ENCODE measurements around the gene PLA2G2F. TPM values are rescaled to one million over a fixed set of nuclear protein-coding genes. Genes with fewer than 3 reads are reported as not detected.
A peak's percentile ranks its signal among the peaks of the same experiment; 100 is the strongest.

PLA2G2F gene
- total RNA-seq, 1 donor from 2014 or later = not detected

- no peak for DNase-seq
These were observed 52.2 kb downstream of the PLA2G2F start for GRCh38 chr1:20191266-20191825.

GRCh38 chr1:20192364-20192763, 53.2 kb downstream of the PLA2G2F start:
- DNase-seq = no peak

- DNase-seq = no peak
These were observed 53.8 kb downstream of the PLA2G2F start for GRCh38 chr1:20192871-20193411.

GRCh38 chr1:20194224-20194623, 55.1 kb downstream of the PLA2G2F start:
- no peak for DNase-seq

- DNase-seq = peak; percentile 41
These were observed 55.8 kb downstream of the PLA2G2F start for GRCh38 chr1:20194757-20195461.

- no peak for DNase-seq
These were observed 56.3 kb downstream of the PLA2G2F start for GRCh38 chr1:20195462-20195780.

GRCh38 chr1:20197329-20197791, 58.2 kb downstream of the PLA2G2F start:
- DNase-seq = no peak

GRCh38 chr1:20198296-20198695, 59.2 kb downstream of the PLA2G2F start:
- no peak for DNase-seq

- DNase-seq = no peak
These were observed 59.8 kb downstream of the PLA2G2F start for GRCh38 chr1:20198918-20199317.

- no peak for DNase-seq
These were observed 60.3 kb downstream of the PLA2G2F start for GRCh38 chr1:20199403-20199802.

GRCh38 chr1:20199840-20200239, 60.7 kb downstream of the PLA2G2F start:
- DNase-seq = no peak

Other genes with a start within 250 kb of the PLA2G2F start
- not detected for gene PLA2G2E, start 215.7 kb upstream of the PLA2G2F start, total RNA-seq
- not detected for gene PLA2G2A, start 159.7 kb upstream of the PLA2G2F start, total RNA-seq
- gene PLA2G5, start 69.1 kb upstream of the PLA2G2F start, total RNA-seq = 0.16 TPM
- not detected for gene PLA2G2D, start 19.8 kb upstream of the PLA2G2F start, total RNA-seq
- gene UBXN10, start 46.8 kb downstream of the PLA2G2F start, total RNA-seq = 1.6 TPM
- gene PLA2G2C, start 47.2 kb downstream of the PLA2G2F start, total RNA-seq = not detected
- gene VWA5B1, start 151.6 kb downstream of the PLA2G2F start, total RNA-seq = 0.16 TPM